Esophagus squamous epithelium (tissue), 4 donors: ENCODE data around the gene C1orf210.

Experiments used
- CTCF ChIP-seq, 6 experiments: fragments of 450-650 bp in 4 of 6; fragments of 200-600 bp in 2 of 6; sonication (generic) in 2 of 6; IDR thresholded peaks; one replicate each; pipeline ENCODE4 v1.5.1; 2016 to 2019; ENCODE audit warnings: antibody characterized with exemption in 6 of 6, mild to moderate bottlenecking in 4 of 6, moderate library complexity in 4 of 6
- POLR2A ChIP-seq, 4 donors: fragments of 450-650 bp; IDR thresholded peaks; one replicate each; pipeline ENCODE4 v1.6.1; 2017; ENCODE audit warnings: antibody characterized with exemption in 4 of 4, mild to moderate bottlenecking in 4 of 4, moderate library complexity in 3 of 4

- TF ChIP-seq CTCF (IDR thresholded peaks at IDR 0.05) (peak in 1 of 6 experiments; percentile 27), POLR2A (IDR thresholded peaks at IDR 0.05) (no peak)
Observed at GRCh38 chr1:43284065-43284464, 1.3 kb downstream of the C1orf210 start.
